SK-N-SH treated with all-trans-retinoic acid at 6 μM for 48 hours (cell line): ENCODE results near the gene CCR4.

Source experiments
- ARNTL ChIP-seq: fragments of 450-650 bp; formaldehyde crosslinking; IDR thresholded peaks from 2 replicates; pipeline ENCODE4 v1.5.0; 2020; ENCODE audit warnings: low read depth, mild to moderate bottlenecking, moderate library complexity, borderline replicate concordance
- BACH2 ChIP-seq: fragments of 250-450 bp; sonication (Bioruptor Pico); IDR thresholded peaks from 2 replicates; pipeline ENCODE4 v1.9.0; 2021; ENCODE audit warnings: mild to moderate bottlenecking, borderline replicate concordance
- ESRRG ChIP-seq: fragments of 250-450 bp; sonication (Bioruptor Pico); IDR thresholded peaks from 2 replicates; pipeline ENCODE4 v1.6.1; 2021; ENCODE audit warnings: mild to moderate bottlenecking
- OSR1 ChIP-seq: fragments of 250-450 bp; sonication (Bioruptor Pico); IDR thresholded peaks from 2 replicates; pipeline ENCODE4 v1.8.0; 2022; ENCODE audit warnings: moderate library complexity, mild to moderate bottlenecking, inconsistent platforms
- RARB ChIP-seq: fragments of 250-450 bp; sonication (Bioruptor Pico); IDR thresholded peaks from 2 replicates; pipeline ENCODE4 v1.8.0; 2021; ENCODE audit warnings: mild to moderate bottlenecking, moderate library complexity
- TOX ChIP-seq: fragments of 250-450 bp; sonication (Bioruptor Pico); IDR thresholded peaks from 2 replicates; pipeline ENCODE4 v1.8.0; 2021; ENCODE audit warnings: mild to moderate bottlenecking, moderate library complexity, borderline replicate concordance
- ZFP3 ChIP-seq: fragments of 250-450 bp; sonication (Bioruptor Pico); IDR thresholded peaks from 2 replicates; pipeline ENCODE4 v1.5.0; 2020; ENCODE audit warnings: mild to moderate bottlenecking, moderate library complexity
- ZFP30 ChIP-seq: fragments of 450-650 bp; formaldehyde crosslinking; IDR thresholded peaks from 2 replicates; pipeline ENCODE4 v1.5.0; 2022; ENCODE audit warnings: mild to moderate bottlenecking, moderate library complexity
- ZNF70 ChIP-seq: fragments of 450-650 bp; formaldehyde crosslinking; IDR thresholded peaks from 2 replicates; pipeline ENCODE4 v1.5.0; 2020; ENCODE audit warnings: mild to moderate bottlenecking, moderate library complexity
- ZNF8 ChIP-seq: fragments of 450-650 bp; formaldehyde crosslinking; IDR thresholded peaks from 2 replicates; pipeline ENCODE4 v1.5.0; 2020; ENCODE audit warnings: mild to moderate bottlenecking, moderate library complexity
- TF ChIP-seq, protein P1 (sequence below): fragments of 250-450 bp; sonication (Bioruptor Pico); IDR thresholded peaks from 2 replicates; pipeline ENCODE4 v1.8.0; 2020; ENCODE audit warnings: mild to moderate bottlenecking, moderate library complexity, borderline replicate concordance
- TF ChIP-seq, protein P2 (sequence below): fragments of 250-450 bp; sonication (Bioruptor Pico); IDR thresholded peaks from 2 replicates; pipeline ENCODE4 v1.5.1; 2020; ENCODE audit warnings: low read depth, mild to moderate bottlenecking, moderate library complexity
- TF ChIP-seq, protein P3 (sequence below): fragments of 250-450 bp; sonication (Bioruptor Pico); IDR thresholded peaks from 2 replicates; pipeline ENCODE4 v1.5.0; 2020; ENCODE audit warnings: mild to moderate bottlenecking, moderate library complexity

DNA sequence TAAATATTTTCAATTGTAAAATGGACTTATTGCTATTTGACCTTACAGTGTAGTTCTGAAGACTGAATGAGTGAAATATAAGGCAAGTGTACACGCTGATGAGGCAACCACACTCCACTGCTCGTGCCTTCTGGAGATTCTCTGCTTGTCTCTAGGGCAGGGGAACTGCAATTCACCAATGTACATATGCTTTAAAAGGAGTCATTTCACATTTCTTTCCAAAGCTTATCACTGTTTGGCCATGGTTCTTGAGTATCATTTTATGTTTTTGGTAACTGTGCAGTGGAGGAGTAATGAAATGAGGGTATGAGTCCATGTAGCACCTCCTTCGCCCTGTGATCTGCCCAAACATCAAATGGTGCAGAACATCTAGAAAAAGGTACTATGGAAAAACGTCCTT, 43.7 kb downstream of the CCR4 start:
- TF ChIP-seq ESRRG (CRISPR knock-in tag): no peak
- TF ChIP-seq TOX (CRISPR knock-in tag): no peak
- no peak for TF ChIP-seq ARNTL (CRISPR knock-in tag)
- TF ChIP-seq, protein P1, sequence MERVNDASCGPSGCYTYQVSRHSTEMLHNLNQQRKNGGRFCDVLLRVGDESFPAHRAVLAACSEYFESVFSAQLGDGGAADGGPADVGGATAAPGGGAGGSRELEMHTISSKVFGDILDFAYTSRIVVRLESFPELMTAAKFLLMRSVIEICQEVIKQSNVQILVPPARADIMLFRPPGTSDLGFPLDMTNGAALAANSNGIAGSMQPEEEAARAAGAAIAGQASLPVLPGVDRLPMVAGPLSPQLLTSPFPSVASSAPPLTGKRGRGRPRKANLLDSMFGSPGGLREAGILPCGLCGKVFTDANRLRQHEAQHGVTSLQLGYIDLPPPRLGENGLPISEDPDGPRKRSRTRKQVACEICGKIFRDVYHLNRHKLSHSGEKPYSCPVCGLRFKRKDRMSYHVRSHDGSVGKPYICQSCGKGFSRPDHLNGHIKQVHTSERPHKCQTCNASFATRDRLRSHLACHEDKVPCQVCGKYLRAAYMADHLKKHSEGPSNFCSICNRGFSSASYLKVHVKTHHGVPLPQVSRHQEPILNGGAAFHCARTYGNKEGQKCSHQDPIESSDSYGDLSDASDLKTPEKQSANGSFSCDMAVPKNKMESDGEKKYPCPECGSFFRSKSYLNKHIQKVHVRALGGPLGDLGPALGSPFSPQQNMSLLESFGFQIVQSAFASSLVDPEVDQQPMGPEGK (CRISPR knock-in tag): no peak
- no peak for TF ChIP-seq RARB (CRISPR knock-in tag)
- no peak for TF ChIP-seq BACH2
- no peak for TF ChIP-seq ZNF70 (CRISPR knock-in tag)
- TF ChIP-seq, protein P2, sequence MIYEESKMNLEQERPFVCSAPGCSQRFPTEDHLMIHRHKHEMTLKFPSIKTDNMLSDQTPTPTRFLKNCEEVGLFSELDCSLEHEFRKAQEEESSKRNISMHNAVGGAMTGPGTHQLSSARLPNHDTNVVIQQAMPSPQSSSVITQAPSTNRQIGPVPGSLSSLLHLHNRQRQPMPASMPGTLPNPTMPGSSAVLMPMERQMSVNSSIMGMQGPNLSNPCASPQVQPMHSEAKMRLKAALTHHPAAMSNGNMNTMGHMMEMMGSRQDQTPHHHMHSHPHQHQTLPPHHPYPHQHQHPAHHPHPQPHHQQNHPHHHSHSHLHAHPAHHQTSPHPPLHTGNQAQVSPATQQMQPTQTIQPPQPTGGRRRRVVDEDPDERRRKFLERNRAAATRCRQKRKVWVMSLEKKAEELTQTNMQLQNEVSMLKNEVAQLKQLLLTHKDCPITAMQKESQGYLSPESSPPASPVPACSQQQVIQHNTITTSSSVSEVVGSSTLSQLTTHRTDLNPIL (CRISPR knock-in tag): no peak
- TF ChIP-seq ZFP3 (CRISPR knock-in tag): no peak
- TF ChIP-seq, protein P3, sequence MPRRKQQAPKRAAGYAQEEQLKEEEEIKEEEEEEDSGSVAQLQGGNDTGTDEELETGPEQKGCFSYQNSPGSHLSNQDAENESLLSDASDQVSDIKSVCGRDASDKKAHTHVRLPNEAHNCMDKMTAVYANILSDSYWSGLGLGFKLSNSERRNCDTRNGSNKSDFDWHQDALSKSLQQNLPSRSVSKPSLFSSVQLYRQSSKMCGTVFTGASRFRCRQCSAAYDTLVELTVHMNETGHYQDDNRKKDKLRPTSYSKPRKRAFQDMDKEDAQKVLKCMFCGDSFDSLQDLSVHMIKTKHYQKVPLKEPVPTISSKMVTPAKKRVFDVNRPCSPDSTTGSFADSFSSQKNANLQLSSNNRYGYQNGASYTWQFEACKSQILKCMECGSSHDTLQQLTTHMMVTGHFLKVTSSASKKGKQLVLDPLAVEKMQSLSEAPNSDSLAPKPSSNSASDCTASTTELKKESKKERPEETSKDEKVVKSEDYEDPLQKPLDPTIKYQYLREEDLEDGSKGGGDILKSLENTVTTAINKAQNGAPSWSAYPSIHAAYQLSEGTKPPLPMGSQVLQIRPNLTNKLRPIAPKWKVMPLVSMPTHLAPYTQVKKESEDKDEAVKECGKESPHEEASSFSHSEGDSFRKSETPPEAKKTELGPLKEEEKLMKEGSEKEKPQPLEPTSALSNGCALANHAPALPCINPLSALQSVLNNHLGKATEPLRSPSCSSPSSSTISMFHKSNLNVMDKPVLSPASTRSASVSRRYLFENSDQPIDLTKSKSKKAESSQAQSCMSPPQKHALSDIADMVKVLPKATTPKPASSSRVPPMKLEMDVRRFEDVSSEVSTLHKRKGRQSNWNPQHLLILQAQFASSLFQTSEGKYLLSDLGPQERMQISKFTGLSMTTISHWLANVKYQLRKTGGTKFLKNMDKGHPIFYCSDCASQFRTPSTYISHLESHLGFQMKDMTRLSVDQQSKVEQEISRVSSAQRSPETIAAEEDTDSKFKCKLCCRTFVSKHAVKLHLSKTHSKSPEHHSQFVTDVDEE: no peak
- no peak for TF ChIP-seq ZNF8
- no peak for TF ChIP-seq OSR1 (CRISPR knock-in tag)
- no peak for TF ChIP-seq ZFP30 (CRISPR knock-in tag)
